HG02763 (cell line): ENCODE data around the gene GPD1.

Experiments used
- ATAC-seq: cut with Tn5 transposase; IDR thresholded peaks from one replicate; pipeline ENCODE4 v1.9.1; 2021; ENCODE audit warnings: mild to moderate bottlenecking, moderate library complexity; ENCODE audit not compliant: unreplicated experiment

Gene GPD1

GRCh38 chr12:50103767-50104321, at the start of gene GPD1:
TSS of gene GPD1 (plus strand) at chr12:50104008. CDS start at chr12:50104051, 43 bp downstream.
- ATAC-seq: no peak

GRCh38 chr12:50055831-50056638, 47.8 kb upstream of the GPD1 start:
- ATAC-seq: no peak

- no peak for ATAC-seq
Measured at GRCh38 chr12:50056639-50056976, 47.2 kb upstream of the GPD1 start.

GRCh38 chr12:50057000-50057841, 46.6 kb upstream of the GPD1 start, which contains the start of gene ASIC1:
TSS of gene ASIC1 (plus strand) at chr12:50057596. CDS start at chr12:50058767, 1,171 bp downstream.
- no peak for ATAC-seq

GRCh38 chr12:50057896-50058670, 45.7 kb upstream of the GPD1 start:
- ATAC-seq: no peak

GRCh38 chr12:50058743-50059312, 45.0 kb upstream of the GPD1 start:
- no peak for ATAC-seq

GRCh38 chr12:50059440-50060119, 44.2 kb upstream of the GPD1 start:
- ATAC-seq: no peak

GRCh38 chr12:50060120-50060468, 43.7 kb upstream of the GPD1 start:
- no peak for ATAC-seq

- no peak for ATAC-seq
Measured at GRCh38 chr12:50061171-50061570, 42.6 kb upstream of the GPD1 start.

GRCh38 chr12:50061946-50062686, 41.7 kb upstream of the GPD1 start:
- ATAC-seq: no peak

GRCh38 chr12:50062728-50063460, 40.9 kb upstream of the GPD1 start:
- no peak for ATAC-seq

- ATAC-seq: no peak
Measured at GRCh38 chr12:50065726-50066310, 38.0 kb upstream of the GPD1 start.

GRCh38 chr12:50066402-50066801, 37.4 kb upstream of the GPD1 start:
- no peak for ATAC-seq

GRCh38 chr12:50069069-50069468, 34.7 kb upstream of the GPD1 start:
- no peak for ATAC-seq

GRCh38 chr12:50069539-50069938, 34.3 kb upstream of the GPD1 start:
- ATAC-seq: no peak

- ATAC-seq: no peak
Measured at GRCh38 chr12:50070314-50071060, 33.3 kb upstream of the GPD1 start.

GRCh38 chr12:50072198-50072907, 31.5 kb upstream of the GPD1 start:
- no peak for ATAC-seq
